Measurements from ENCODE around the gene LETM1.
"Not testable (repeated sequence)": the region's sequence is repeated elsewhere in the genome, so short reads cannot be mapped to it uniquely, and the experiment has no call there.

Gene LETM1

GRCh38 chr4:1851575-1852410, 4.2 kb downstream of the LETM1 start:
- no peak for DNase-seq (ENCODE audit: low read depth in 2 of 2)

DNA sequence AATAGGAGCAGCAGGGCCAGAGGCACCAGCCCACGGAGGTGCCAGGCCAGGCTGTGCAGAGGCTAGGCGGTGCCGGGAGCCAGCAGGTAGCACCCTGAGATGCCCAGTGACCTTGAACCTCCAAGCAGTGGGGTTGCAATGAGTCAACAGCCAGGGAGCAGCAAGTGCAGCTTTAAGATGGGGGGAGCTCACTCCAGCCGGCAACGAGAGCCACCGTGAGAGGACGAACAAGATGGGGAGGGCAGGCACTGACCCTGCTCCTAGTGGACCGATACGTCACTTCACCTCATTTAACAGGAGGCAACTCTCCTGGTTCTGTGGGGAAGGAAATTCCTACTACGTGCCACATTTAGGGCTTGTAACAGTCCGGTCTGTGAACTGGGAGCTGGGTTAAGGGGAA, 4.8 kb downstream of the LETM1 start:
- DNase-seq (ENCODE audit: low read depth in 2 of 2) = no peak

DNA sequence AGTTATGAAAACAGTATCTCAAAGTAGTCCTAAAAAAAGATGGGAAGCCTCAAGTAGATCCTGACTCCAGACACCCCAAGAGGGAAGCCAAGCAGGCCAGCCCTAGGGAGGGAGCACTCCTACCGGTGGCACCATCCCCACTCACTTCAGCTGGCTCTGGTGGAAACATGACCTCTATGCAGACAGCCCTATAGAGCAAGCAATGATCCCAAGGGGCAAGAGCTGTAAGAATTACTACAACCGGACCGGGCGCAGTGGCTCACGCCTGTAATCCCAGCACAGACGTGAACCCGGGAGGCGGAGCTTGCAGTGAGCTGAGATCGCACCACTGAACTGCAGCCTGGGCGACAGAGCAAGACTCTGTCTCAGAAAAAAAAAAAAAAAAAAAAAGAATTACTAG, 5.7 kb downstream of the LETM1 start:
- DNase-seq (ENCODE audit: low read depth in 2 of 2) = no peak

GRCh38 chr4:1846580-1846979, 9.4 kb downstream of the LETM1 start:
- DNase-seq (ENCODE audit: low read depth in 2 of 2) = no peak

GRCh38 chr4:1844618-1845017, 11.3 kb downstream of the LETM1 start:
- DNase-seq (ENCODE audit: low read depth in 2 of 2) = not testable (repeated sequence)

DNA sequence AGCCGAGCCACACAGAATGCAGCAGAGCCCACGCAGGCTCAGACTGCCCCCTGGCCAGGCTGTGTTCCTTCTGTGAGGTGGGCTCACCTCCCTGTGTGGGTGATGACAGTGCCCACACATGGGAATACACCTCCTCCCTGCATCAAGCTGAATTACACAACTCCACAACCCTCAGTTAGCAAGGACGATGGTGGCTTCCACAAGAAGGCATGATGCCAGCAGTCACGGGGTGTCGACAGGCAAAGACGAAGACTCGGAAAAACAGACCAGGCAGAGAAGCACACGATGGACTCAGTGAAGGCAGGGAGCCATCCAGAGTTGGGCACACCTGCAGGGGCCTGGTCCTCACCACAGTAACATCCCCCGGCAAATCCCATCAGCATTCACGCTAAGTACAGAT, 12.1 kb downstream of the LETM1 start:
- DNase-seq (ENCODE audit: low read depth in 2 of 2) = no peak

DNA sequence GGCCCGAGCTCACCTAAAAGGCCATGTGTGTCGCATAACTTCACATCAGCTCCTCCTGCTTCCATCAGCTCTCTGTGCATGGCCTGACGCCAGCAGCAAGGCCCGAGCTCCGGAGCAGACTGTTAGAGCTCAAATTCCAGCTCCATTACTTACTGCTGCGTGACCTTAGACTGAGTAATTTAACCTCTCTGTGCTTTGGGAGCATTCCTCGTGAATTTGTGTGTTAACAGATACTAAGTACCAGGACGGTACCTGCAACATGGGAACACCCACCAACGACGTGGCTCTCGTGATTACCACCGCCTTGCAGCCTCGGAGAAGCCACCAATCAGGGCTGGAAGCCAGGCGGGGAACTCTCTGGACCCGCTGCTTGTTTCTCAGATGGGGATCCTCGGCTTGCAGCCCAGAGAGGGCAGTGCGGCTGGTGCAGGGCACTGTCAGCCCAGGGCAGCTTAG, 12.9 kb downstream of the LETM1 start:
- no peak for DNase-seq (ENCODE audit: low read depth in 2 of 2)

DNA sequence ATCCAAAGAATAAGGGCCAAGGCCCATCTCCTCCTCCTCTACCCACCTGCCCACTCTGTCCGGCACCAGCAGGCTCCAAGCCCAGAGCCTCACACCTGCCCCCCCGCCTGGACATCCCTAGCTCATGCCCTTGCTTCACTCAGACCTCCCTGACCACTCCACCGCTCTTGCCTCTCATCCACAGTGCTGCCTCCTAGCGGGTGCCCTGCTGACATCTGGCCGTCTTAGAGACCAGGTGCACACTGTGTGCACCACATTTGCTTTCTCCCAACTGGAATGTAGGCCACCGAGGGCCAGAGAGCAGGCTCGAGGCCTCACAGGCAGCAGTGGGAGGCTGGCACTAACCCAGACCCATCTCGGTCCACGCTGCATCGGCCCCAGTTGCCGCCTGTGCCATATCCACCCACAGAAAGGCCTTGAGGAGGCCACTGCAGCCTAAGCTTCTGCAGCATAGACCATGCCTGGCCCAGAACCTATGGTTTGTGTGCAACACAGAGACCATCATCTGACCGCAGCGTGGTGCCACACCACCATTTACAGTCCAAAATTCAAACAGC, 13.5 kb downstream of the LETM1 start:
- no peak for DNase-seq (ENCODE audit: low read depth in 2 of 2)

DNA sequence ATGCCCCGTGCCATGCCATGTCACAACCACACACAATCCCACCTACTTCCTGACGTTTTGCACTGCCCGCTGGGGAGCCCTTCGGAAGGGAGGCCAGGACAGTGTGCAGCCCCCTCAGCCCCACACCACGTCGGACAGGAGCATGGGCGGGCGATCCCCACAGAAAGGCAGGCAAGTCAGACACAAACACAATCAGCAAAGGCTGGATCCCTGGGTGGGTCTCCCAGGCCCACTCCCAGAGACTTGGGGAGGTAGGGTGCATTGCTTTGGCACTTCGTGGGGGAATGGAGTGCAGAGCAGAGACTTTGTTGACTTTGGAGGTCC, 14.1 kb downstream of the LETM1 start:
- DNase-seq (ENCODE audit: low read depth in 2 of 2) = no peak

- DNase-seq (ENCODE audit: low read depth in 2 of 2) = no peak
Measured at GRCh38 chr4:1841201-1841886, 14.6 kb downstream of the LETM1 start.

GRCh38 chr4:1839282-1839681, 16.7 kb downstream of the LETM1 start:
- no peak for DNase-seq (ENCODE audit: low read depth in 2 of 2)

DNA sequence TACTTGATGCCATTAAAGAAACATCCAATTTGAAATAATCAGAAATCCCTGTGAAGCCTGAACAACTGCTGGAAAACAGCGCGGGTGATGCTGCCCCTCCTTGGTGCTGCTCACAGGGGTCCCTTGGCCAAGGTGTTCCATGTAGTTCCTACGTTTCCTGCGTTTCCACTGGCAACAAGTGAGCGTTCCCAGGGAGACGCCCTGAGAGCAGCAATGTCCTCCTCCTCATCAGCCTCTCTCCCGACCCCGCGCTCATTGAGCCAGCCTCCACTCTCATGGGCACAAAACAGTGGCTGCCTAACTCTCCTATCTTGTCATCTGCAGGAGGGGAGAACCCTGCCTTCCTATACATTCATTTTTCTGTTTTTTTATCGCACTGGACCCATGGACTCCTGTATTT, 18.9 kb downstream of the LETM1 start:
- no peak for DNase-seq (ENCODE audit: low read depth in 2 of 2)

GRCh38 chr4:1836650-1837049, 19.3 kb downstream of the LETM1 start:
- DNase-seq (ENCODE audit: low read depth in 2 of 2) = no peak

DNA sequence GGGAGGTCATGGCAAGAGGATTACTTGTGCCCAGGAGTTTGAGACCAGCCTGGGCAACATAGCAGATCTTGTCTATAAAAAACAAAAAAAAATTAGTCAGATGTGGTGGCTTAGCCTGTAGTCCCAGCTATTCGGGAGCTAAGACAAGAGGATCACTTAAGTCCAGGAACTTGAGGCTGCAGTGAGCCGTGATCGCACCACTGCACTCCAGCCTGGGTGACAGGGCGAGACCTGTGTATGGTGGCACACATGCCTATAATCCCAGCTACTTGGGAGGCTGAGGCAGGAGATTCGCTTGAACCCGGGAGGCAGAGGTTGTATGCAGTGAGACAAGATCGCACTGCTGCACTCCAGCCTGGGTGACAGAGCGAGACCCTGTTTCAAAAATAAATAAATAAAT, 20.1 kb downstream of the LETM1 start:
- DNase-seq (ENCODE audit: low read depth in 2 of 2) = not testable (repeated sequence)

- no peak for DNase-seq (ENCODE audit: low read depth in 2 of 2)
Measured at GRCh38 chr4:1834047-1834775, 21.7 kb downstream of the LETM1 start.

GRCh38 chr4:1833307-1834046, 22.5 kb downstream of the LETM1 start:
- DNase-seq (ENCODE audit: low read depth in 2 of 2) = no peak

DNA sequence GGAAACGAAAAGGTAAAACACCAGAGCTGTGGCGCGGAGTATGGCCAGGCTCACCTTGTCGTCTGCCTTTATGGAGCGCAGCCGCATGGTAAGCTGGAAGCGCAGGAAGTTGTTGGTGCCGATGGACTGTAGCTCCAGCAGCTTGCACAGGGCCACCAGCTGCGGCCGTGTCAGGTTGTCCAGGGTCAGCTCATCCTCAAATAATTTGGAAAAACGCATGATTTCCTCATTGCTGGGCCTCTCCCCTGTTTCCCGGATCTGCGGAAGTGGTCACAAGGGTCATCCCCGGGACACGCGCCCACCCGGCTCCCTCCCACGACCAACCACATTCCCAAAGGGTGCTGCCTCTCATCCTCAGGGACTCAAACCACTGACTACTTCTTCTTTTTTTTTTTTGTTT, 23.3 kb downstream of the LETM1 start:
- DNase-seq (ENCODE audit: low read depth in 2 of 2) = no peak

DNA sequence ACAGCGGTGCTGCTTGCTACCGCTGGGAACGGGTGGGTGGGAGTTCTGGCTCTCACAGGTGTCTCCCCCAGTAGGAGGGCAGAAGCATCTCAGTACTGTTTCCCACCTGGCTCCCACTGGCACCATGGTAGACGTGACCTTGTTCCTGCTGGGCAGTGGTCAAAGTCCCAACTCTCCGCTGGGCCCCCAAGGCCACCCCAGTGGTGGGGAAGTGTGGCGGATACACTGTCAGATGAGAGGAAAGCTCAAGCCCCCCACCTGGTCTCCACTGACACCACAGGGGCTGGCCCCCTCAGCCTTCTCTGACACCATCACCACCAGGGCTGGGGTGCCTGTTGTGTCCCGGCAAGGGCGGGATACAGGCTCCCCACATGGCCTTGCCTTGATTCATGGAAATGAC, 24.6 kb downstream of the LETM1 start:
- DNase-seq (ENCODE audit: low read depth in 2 of 2) = no peak

GRCh38 chr4:1830642-1831228, 25.2 kb downstream of the LETM1 start:
- no peak for DNase-seq (ENCODE audit: low read depth in 2 of 2)

GRCh38 chr4:1830234-1830633, 25.7 kb downstream of the LETM1 start:
- no peak for DNase-seq (ENCODE audit: low read depth in 2 of 2)

Data from stimulated activated CD8-positive, alpha-beta memory T cell treated with anti-CD3 and anti-CD28 coated beads, Interleukin-7, amount 100 ng/mL, for 1 hour (primary cell).